GM12892 (cell line): ENCODE results near the gene ZPR1.

Experiments
- POLR2A ChIP-seq: IDR thresholded peaks from 2 replicates; pipeline ENCODE4 v1.6.1; 2011; ENCODE audit warnings: low read depth, low read length, control low read depth
- POLR2AphosphoS5 ChIP-seq: IDR thresholded peaks from 2 replicates; pipeline ENCODE4 v1.6.1; 2011; ENCODE audit warnings: low read depth, low read length, control low read depth
- TAF1 ChIP-seq: IDR thresholded peaks from 2 replicates; pipeline ENCODE4 v1.6.1; 2011; ENCODE audit warnings: low read depth, mild to moderate bottlenecking, control low read depth, low read length, borderline replicate concordance

GRCh38 chr11:116730601-116731000 is 57.2 kb downstream of the ZPR1 start:
- TF ChIP-seq POLR2AphosphoS5 (no peak), TAF1 (no peak), POLR2A (no peak)
